Transverse colon (tissue), 4 donors: Measurements from ENCODE around the gene EFNB3. TPM values are rescaled to one million over a fixed set of nuclear protein-coding genes. Genes with fewer than 3 reads are reported as not detected.

Experiments used
- DNase-seq: peaks from one replicate; pipeline ENCODE4 v3.0.0-alpha.2; 2019
- H3K27ac ChIP-seq, 4 donors: fragments of 200-600 bp; sonication (generic); 2 replicates each; pipeline ENCODE4 v1.5.1; 2016 to 2018; ENCODE audit warnings: inconsistent platforms in 4 of 4
- H3K27me3 ChIP-seq: fragments of 200-600 bp; sonication (generic); 2 replicates; pipeline ENCODE4 v1.5.1; 2017; ENCODE audit warnings: inconsistent platforms
- H3K36me3 ChIP-seq, 4 donors: fragments of 200-600 bp; sonication (generic); 2 replicates each; pipeline ENCODE4 v1.5.1; 2017 to 2019; ENCODE audit warnings: inconsistent platforms in 4 of 4
- H3K4me1 ChIP-seq, 4 donors: fragments of 200-600 bp; sonication (generic); 2 replicates each; pipeline ENCODE4 v1.5.1; 2017 to 2020; ENCODE audit warnings: inconsistent platforms in 4 of 4
- H3K4me3 ChIP-seq, 4 donors: fragments of 200-600 bp; sonication (generic); 1 replicate in 1 of 4; 2 replicates in 3 of 4; pipeline versions ENCODE4 v1.5.1 to v1.6.1; 2017 to 2019; ENCODE audit warnings: inconsistent platforms in 4 of 4
- H3K9me3 ChIP-seq, 2 donors: fragments of 200-600 bp; sonication (generic); 2 replicates each; pipeline ENCODE4 v1.5.1; 2017 to 2019; ENCODE audit warnings: inconsistent platforms in 2 of 2
- EP300 ChIP-seq: sonication (generic); formaldehyde crosslinking; IDR thresholded peaks from one replicate; pipeline ENCODE4 v1.6.1; 2017; ENCODE audit warnings: antibody characterized with exemption, low read depth
- POLR2A ChIP-seq: fragments of 450-650 bp; IDR thresholded peaks from one replicate; pipeline ENCODE4 v1.6.1; 2016; ENCODE audit warnings: antibody characterized with exemption, mild to moderate bottlenecking, moderate library complexity
- POLR2AphosphoS5 ChIP-seq, 3 donors: sonication (generic); formaldehyde crosslinking; IDR thresholded peaks; one replicate each; pipeline ENCODE4 v1.6.1; 2016; ENCODE audit warnings: antibody characterized with exemption in 3 of 3
- WGBS, 2 donors: methylation state at CpG; one replicate each; pipeline ENCODE4 v1.1.5; 2018; ENCODE audit warnings: low coverage in 1 of 2; 5-methylcytosine and 5-hydroxymethylcytosine counted together
- in situ Hi-C, 4 donors: fragments of 200-750 bp; cut with MboI; loops; one replicate each; pipeline versions ENCODE4 v1.15.0 to v1.15.1; 2017; ENCODE audit warnings: low sequenced_read_pairs in 3 of 4, low pct_ligation_motif_present in 1 of 4, low pct_unique_long_range_greater_than_20kb in 1 of 4
- intact Hi-C: fragments of 100-400 bp; cut with DNase I; formaldehyde crosslinking; loops from one replicate; pipeline ENCODE4 v1.15.1; 2023; ENCODE audit warnings: low total_unique reads
- total RNA-seq, 4 donors: library from RNA; depleted of rRNA; stranded (reverse); fragments of >200 nt; gene quantifications; one replicate each; pipeline ENCODE4 v1.1.0, GENCODE V29; 2016
- TF ChIP-seq, protein P1 (sequence below), 5 experiments: fragments of 200-600 bp in 3 of 5; fragments of 450-650 bp in 2 of 5; sonication (generic) in 3 of 5; IDR thresholded peaks; 1 replicate in 2 of 5; 2 replicates in 3 of 5; pipeline ENCODE4 v1.5.1; 2016 to 2017; ENCODE audit warnings: antibody characterized with exemption in 5 of 5, inconsistent platforms in 3 of 5, mild to moderate bottlenecking in 2 of 5, moderate library complexity in 1 of 5

The EFNB3 gene
- total RNA-seq, 4 donors from 2014 or later: 0.32 to 0.41 TPM; not detected in 2

DNA sequence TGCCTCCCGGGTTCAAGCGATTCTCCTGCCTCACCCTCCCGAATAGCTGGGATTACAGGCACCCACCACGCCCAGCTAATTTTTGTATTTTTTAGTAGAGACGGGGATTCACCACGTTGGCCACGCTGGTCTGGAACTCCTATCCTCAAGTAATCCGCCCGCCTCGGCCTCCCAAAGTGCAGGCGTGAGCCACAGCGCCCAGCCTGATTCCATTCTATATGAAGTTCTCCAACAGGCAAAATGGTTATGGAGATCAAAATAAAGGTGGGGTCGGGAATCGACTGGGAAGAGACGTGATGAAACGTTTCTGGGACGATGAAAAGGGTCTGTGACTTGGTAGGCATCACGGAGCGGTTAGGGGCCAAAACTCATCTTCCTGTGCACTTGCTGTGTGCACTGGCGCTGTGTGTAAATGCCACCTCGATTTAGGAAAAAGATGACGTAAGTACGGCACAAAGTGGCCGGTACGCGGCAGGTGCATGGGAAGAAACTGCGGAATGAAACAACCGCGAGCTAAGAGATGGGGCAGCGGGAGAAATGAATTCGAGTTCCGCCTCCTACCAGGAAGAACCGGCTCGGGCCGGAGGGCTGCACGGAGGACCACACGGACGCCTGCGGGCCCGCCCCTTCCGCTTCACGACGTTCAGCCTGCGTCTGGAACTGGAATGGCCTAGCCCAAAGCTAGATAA lies 19.3 kb upstream of the EFNB3 start:
- no peaks in the 10 kb centered on the region for H3K36me3 ChIP-seq
- TF ChIP-seq POLR2A (peak; percentile 50), POLR2AphosphoS5 (IDR thresholded peaks at IDR 0.05) (peak; percentile 85 to 94 (median 89))
- TF ChIP-seq, protein P1, sequence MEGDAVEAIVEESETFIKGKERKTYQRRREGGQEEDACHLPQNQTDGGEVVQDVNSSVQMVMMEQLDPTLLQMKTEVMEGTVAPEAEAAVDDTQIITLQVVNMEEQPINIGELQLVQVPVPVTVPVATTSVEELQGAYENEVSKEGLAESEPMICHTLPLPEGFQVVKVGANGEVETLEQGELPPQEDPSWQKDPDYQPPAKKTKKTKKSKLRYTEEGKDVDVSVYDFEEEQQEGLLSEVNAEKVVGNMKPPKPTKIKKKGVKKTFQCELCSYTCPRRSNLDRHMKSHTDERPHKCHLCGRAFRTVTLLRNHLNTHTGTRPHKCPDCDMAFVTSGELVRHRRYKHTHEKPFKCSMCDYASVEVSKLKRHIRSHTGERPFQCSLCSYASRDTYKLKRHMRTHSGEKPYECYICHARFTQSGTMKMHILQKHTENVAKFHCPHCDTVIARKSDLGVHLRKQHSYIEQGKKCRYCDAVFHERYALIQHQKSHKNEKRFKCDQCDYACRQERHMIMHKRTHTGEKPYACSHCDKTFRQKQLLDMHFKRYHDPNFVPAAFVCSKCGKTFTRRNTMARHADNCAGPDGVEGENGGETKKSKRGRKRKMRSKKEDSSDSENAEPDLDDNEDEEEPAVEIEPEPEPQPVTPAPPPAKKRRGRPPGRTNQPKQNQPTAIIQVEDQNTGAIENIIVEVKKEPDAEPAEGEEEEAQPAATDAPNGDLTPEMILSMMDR (IDR thresholded peaks at IDR 0.05): no peak
- no peaks in the 10 kb centered on the region for H3K27me3 ChIP-seq
- DNase-seq: peak; percentile 96
- H3K4me1 ChIP-seq: peaks cover 15 to 38% (median 25%) of the 10 kb centered on the region in 4 donors
- 0 to 4% methylated on average over 10 to 44 of the region's 44 CpGs for WGBS, 2 donors
- intact Hi-C loops (loop anchor here (5.0 kb wide), 1 partner anchor 53 kb away; the partner anchor contains the start of gene SHBG), in situ Hi-C loops (loop anchor here in 2 of 4 donors (5.0 to 10.0 kb wide), 2 partner anchors 51 to 53 kb away; partner anchors contain the start of gene SHBG (in 2 of the 2))
- H3K27ac ChIP-seq: peak overlapping the region; percentile 95 to 99 (median 98)
- peak overlapping the region; percentile 58 to 93 (median 76) for H3K4me3 ChIP-seq
- H3K9me3 ChIP-seq: no peaks in the 10 kb centered on the region

DNA sequence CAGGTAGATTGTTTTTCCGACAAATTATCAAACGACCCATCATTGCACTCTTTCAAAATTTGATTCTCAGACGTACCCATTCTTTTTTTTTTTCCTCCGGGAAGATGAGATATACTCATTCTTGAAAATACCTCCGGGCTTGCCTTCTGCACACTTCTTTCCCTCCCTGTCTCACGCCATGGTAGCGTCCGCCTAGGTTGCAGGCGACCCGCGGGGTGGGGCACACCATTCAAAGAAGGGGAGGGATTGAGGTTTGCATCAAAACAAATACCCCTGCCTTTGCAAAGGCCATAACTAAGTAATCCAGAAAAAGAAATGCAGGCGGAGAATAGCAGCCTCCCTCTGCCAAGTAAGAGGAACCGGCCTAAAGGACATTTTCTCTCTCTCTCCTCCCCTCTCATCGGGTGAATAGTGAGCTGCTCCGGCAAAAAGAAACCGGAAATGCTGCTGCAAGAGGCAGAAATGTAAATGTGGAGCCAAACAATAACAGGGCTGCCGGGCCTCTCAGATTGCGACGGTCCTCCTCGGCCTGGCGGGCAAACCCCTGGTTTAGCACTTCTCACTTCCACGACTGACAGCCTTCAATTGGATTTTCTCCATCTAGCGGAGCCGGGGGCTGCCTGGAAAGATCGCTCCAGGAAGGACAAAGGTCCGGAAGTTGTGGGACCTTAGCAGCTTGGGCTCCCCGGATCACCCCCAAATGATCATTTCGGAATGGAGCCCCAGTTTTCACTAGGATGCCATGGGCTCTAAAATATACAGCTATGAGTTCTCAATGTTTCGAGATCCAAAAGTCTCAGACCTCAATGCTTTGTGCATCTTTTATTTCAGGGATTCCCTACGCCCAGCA lies 18.6 kb upstream of the EFNB3 start:
- peak overlapping the region; percentile 62 to 93 (median 82) for H3K4me3 ChIP-seq
- intact Hi-C loops: loop anchor here (5.0 kb wide), 1 partner anchor 54 kb away; the partner anchor contains the start of gene SHBG
- peak overlapping the region; percentile 95 to 99 (median 98) for H3K27ac ChIP-seq
- H3K36me3 ChIP-seq: no peaks in the 10 kb centered on the region
- in situ Hi-C loops: loop anchor here in 2 of 4 donors (5.0 to 10.0 kb wide), 2 partner anchors 52 to 54 kb away; partner anchors contain the start of gene SHBG (in 2 of the 2)
- TF ChIP-seq EP300 (no peak), POLR2A (peak; percentile 92), POLR2AphosphoS5 (IDR thresholded peaks at IDR 0.05) (peak; percentile 93 to 97 (median 96))
- H3K27me3 ChIP-seq: no peaks in the 10 kb centered on the region
- peaks cover 15 to 38% (median 25%) of the 10 kb centered on the region in 4 donors for H3K4me1 ChIP-seq
- peak; percentile 80 for DNase-seq
- 0 to 1% methylated on average over 15 to 30 of the region's 30 CpGs for WGBS, 2 donors
- no peaks in the 10 kb centered on the region for H3K9me3 ChIP-seq

DNA sequence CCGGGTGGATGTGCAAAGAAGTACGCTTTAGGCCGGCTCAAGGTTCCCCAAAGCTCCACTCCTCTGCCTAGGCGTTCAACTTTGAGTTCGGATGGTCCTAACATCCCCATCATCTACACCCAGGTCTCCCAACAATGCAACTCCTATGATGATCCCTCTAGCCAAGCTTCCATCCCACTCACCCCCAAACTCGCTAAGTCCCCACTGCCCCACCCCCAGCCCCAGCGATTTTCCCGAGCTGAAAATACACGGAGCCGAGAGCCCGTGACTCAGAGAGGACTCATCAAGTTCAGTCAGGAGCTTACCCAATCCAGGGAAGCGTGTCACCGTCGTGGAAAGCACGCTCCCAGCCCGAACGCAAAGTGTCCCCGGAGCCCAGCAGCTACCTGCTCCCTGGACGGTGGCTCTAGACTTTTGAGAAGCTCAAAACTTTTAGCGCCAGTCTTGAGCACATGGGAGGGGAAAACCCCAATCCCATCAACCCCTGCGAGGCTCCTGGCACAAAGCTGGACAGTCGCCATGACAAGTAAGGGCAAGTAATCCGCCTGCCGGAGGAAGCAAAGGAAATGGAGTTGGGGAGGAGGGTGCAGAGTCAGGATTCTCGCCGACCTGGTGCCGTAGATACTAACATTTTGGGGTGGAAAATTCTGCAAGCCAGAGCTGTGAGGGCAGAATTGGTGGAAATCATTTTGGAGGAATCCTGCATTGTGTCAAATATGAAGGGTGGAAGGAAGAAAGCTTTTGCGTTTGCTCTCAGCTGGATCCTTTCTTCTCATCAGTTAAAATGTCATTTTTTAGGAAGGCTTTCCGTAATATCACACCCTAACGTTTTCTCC lies 17.7 kb upstream of the EFNB3 start, which contains the start of gene TP53:
Gene TP53 (minus strand): TSS at position 419 of the 836 bp plus-strand sequence. CDS start 10,896 bp downstream, outside the sequence.
- 0% methylated on average over 6 to 30 of the region's 30 CpGs for WGBS, 2 donors
- H3K36me3 ChIP-seq: no peaks in the 10 kb centered on the region
- intact Hi-C loops (loop anchor here (5.0 kb wide), 1 partner anchor 55 kb away; the partner anchor contains the start of gene SHBG), in situ Hi-C loops (loop anchor here in 2 of 4 donors (5.0 to 10.0 kb wide), 2 partner anchors 52 to 55 kb away; partner anchors contain the start of gene SHBG (in 2 of the 2))
- H3K9me3 ChIP-seq: no peaks in the 10 kb centered on the region
- H3K4me3 ChIP-seq: peak within 1 kb of the TSS; percentile 62 to 93 (median 82)
- peak; percentile 92 for DNase-seq
- peaks cover 15 to 38% (median 25%) of the 10 kb centered on the region in 4 donors for H3K4me1 ChIP-seq
- no peaks in the 10 kb centered on the region for H3K27me3 ChIP-seq
- TF ChIP-seq POLR2AphosphoS5 (IDR thresholded peaks at IDR 0.05) (peak; percentile 93 to 95 (median 93)), EP300 (no peak), POLR2A (peak; percentile 87)
- TF ChIP-seq, protein P1 (IDR thresholded peaks at IDR 0.05): no peak
- H3K27ac ChIP-seq: peak within 1 kb of the TSS; percentile 95 to 99 (median 98)
